ENCODE data around the gene DHX16. TPM values are rescaled to one million over a fixed set of nuclear protein-coding genes. Genes with fewer than 3 reads are reported as not detected.
A peak's percentile ranks its signal among the peaks of the same experiment; 100 is the strongest.

DHX16 gene
- total RNA-seq, 4 donors from 2014 or later = 25.8 to 36.2 (median 31.4) TPM

DNA sequence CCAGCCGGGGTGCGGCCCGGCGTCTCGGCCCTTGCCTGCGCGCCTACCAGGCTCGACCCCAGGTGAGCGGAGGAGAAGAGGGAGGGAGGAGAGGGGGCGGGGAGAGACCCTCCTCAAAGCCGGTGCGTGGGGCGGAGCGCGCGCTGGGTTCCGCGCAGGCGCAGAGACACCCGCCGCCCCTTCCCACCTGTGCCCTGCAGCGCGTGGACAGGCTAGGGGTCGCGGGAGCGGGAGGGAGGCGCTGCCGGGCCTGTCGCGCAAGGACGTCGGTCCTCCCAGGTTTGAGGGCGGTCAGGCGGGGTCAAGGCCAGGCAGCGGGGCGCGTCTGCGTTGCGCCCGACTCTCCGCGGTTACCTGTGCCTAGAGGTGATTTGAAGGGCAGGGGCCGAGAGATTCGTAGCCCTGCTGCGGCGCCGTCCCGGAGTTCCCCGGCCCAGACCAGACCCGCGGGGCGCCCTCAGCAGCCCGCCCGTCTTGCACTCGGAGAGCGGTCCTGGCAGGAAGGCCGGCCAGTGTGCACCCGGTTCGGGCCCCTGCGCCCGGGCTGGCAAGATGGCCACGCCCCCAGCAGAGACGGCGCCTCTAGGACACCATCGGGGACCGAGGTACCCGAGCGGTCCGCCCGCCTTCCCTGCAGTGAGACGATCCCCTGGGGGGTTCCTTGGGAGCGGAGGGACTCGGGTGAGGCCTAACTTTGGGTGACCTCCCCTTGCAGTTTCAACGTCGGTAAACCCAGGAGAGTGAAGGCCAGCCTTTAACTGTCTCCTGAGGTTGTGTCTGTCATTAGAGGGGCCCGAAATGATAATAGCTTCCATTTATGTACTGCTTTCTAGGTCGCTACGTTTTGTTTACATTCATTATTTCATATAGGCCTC is 25.3 kb downstream of the DHX16 start:
- Histone ChIP-seq H3K4me3 (peak overlapping the region; percentile 84 to 87), H3K4me1 (peaks cover 0 to 33% (median 9%) of the 10 kb centered on the region in 3 donors), H3K36me3 (peaks cover 0 to 62% of the 10 kb centered on the region in 2 donors), H3K27me3 (no peaks in the 10 kb centered on the region), H3K27ac (peak overlapping the region; percentile 90 to 99 (median 97)), H3K9me3 (no peaks in the 10 kb centered on the region)
- WGBS, 2 donors (ENCODE audit: low coverage in 1 of 2) = 0% methylated on average over 3 to 5 of the region's 78 CpGs
- TF ChIP-seq POLR2A (IDR thresholded peaks at IDR 0.05) = peak; percentile 21 to 24
- no peak for TF ChIP-seq EP300 (IDR thresholded peaks at IDR 0.05)
- ATAC-seq = peak; percentile 81

DNA sequence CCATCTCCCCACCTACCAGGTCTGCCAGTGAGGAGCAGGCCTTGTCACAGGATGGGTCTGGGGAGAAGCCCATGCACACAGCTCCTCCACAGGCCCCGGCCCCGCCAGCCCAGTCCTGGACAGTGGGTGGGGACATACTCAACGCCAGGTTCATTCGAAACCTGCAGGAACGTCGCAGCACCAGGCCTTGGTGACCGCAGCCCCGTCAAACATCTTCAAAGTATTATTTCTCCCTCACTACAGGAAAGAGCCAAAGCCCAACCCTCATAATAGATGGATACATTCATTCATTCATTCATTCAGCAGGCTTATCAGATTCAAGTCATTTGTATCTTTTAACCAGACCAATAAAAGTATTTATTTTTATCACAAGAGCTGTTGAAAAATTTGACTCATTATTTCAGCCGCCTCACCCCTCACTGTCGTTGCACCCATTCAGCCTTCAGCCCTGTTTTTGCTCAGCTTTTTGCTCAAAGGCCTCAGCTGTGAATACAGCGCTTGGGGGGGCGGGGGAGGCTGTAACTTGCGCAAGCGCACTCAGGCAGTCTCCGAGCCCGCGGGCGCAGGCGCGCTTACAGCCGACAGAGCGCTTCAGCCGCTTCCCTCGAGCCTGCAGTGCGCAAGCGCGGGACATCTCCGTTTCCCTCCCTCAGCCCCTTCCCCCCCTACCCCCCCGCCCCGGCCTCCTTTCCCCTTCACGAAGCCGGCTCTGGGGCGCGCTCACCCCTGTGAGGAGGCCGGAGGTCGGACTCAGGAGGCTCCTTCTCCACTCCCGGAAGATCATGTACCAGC is 26.2 kb downstream of the DHX16 start, which contains the start of gene C6orf136:
Gene C6orf136 (plus strand): TSS at position 684 of the 792 bp plus-strand sequence. CDS start 99 bp downstream, at position 783.
- WGBS, 2 donors (ENCODE audit: low coverage in 1 of 2) = 18 to 32% methylated on average over 8 of the region's 37 CpGs
- peaks cover 0 to 62% of the 10 kb centered on the region in 2 donors for H3K36me3 ChIP-seq
- H3K9me3 ChIP-seq = no peaks in the 10 kb centered on the region
- peak within 1 kb of the TSS; percentile 84 to 87 for H3K4me3 ChIP-seq
- peak; percentile 94 for ATAC-seq
- TF ChIP-seq, protein P1, sequence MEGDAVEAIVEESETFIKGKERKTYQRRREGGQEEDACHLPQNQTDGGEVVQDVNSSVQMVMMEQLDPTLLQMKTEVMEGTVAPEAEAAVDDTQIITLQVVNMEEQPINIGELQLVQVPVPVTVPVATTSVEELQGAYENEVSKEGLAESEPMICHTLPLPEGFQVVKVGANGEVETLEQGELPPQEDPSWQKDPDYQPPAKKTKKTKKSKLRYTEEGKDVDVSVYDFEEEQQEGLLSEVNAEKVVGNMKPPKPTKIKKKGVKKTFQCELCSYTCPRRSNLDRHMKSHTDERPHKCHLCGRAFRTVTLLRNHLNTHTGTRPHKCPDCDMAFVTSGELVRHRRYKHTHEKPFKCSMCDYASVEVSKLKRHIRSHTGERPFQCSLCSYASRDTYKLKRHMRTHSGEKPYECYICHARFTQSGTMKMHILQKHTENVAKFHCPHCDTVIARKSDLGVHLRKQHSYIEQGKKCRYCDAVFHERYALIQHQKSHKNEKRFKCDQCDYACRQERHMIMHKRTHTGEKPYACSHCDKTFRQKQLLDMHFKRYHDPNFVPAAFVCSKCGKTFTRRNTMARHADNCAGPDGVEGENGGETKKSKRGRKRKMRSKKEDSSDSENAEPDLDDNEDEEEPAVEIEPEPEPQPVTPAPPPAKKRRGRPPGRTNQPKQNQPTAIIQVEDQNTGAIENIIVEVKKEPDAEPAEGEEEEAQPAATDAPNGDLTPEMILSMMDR (IDR thresholded peaks at IDR 0.05) = peak in 2 of 4 experiments; percentile 5 to 7
- TF ChIP-seq POLR2AphosphoS5 (IDR thresholded peaks at IDR 0.05) = no peak
- H3K4me1 ChIP-seq = peaks cover 0 to 33% (median 9%) of the 10 kb centered on the region in 3 donors
- no peaks in the 10 kb centered on the region for H3K27me3 ChIP-seq
- H3K27ac ChIP-seq = peak within 1 kb of the TSS; percentile 90 to 99 (median 97)

DNA sequence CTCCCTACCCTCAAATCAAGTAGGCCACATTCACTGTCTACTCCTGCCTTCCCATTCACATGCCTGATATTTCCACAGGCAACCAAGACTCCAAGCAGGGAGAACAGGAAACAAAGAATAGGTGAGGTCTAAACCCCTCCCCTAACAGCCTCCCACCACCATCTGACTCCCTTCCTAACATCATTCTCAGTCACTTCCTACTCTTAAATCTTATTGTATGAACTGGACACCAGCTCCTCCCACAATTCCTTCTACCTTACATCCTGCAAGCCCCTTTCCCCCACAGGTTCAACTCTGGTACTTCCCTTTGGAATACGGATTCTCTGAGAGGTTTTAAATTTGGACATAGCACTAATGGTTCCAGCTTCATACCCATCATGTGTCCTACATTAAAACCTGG is 26.8 kb downstream of the DHX16 start:
- H3K36me3 ChIP-seq = peaks cover 0 to 62% of the 10 kb centered on the region in 2 donors

DNA sequence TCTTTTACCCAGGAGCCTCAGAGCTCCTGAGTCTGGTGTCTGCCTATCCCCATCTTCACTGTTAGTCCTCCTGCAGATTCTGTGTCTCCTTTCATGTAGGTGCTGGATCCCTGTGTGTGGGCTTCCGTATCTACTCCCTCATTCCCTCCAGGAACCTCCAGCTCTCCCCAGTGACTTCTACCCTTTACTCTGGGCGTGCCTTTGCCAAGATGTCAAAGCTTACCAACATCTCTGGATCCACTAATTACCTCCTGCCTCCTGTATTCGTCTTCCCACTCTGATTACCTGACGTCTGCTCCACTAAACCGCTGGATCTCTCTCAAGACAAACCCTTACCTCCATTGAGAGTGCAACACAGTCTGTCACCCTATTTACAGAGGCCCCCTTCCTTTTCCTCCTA is 28.0 kb downstream of the DHX16 start:
- no peaks in the 10 kb centered on the region for H3K9me3 ChIP-seq
- no peak overlapping the region for H3K4me3 ChIP-seq
- peaks cover 0 to 63% of the 10 kb centered on the region in 2 donors for H3K36me3 ChIP-seq
- 66 to 77% methylated on average over 5 of the region's 5 CpGs for WGBS, 2 donors (ENCODE audit: low coverage in 1 of 2)
- peaks cover 0 to 33% (median 9%) of the 10 kb centered on the region in 3 donors for H3K4me1 ChIP-seq
- no peak overlapping the region for H3K27ac ChIP-seq
- H3K27me3 ChIP-seq = no peaks in the 10 kb centered on the region
- ATAC-seq = no peak
- TF ChIP-seq POLR2A (IDR thresholded peaks at IDR 0.05) (no peak), EP300 (IDR thresholded peaks at IDR 0.05) (no peak)
- TF ChIP-seq, protein P1 (IDR thresholded peaks at IDR 0.05) = no peak

More for the DNA sequence above, 26.8 kb downstream of the DHX16 start:
- Histone ChIP-seq H3K27ac (peak overlapping the region in 2 of 4 donors; percentile 97), H3K9me3 (no peaks in the 10 kb centered on the region), H3K4me1 (peaks cover 0 to 33% (median 9%) of the 10 kb centered on the region in 3 donors), H3K4me3 (no peak overlapping the region), H3K27me3 (no peaks in the 10 kb centered on the region)
- no peak for ATAC-seq
- TF ChIP-seq POLR2AphosphoS5 (IDR thresholded peaks at IDR 0.05) (no peak), POLR2A (IDR thresholded peaks at IDR 0.05) (no peak), EP300 (IDR thresholded peaks at IDR 0.05) (no peak)
- TF ChIP-seq, protein P1 (IDR thresholded peaks at IDR 0.05) = no peak
- WGBS, 2 donors (ENCODE audit: low coverage in 1 of 2) = 23 to 83% methylated on average over 1 of the region's 1 CpG

DNA sequence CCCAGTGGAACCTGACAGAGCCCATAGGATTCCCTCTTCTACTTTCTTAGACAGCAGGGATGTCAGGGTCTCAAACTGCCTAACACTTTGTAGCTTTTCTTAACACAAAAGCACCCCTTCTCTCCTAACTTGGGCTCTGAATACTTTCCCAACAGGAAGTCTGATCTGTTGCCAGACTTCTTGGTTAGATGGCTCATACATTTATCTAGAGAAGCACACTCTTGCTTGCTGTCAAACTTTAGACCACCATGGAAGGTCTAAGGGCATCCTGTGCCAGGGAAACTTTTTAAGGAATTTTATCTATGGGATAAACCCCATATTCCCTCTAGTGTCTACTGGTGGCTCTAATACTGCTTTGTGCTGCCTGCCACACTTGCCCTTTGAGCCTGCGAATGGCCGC is 29.1 kb downstream of the DHX16 start:
- Histone ChIP-seq H3K9me3 (no peaks in the 10 kb centered on the region), H3K36me3 (peaks cover 0 to 72% of the 10 kb centered on the region in 2 donors), H3K27me3 (no peaks in the 10 kb centered on the region), H3K4me3 (no peak overlapping the region), H3K4me1 (peaks cover 0 to 23% (median 9%) of the 10 kb centered on the region in 3 donors), H3K27ac (no peak overlapping the region)
- 86 to 94% methylated on average over 2 of the region's 2 CpGs for WGBS, 2 donors (ENCODE audit: low coverage in 1 of 2)
- no peak for ATAC-seq
- no peak for TF ChIP-seq POLR2AphosphoS5 (IDR thresholded peaks at IDR 0.05)
- TF ChIP-seq EP300 (IDR thresholded peaks at IDR 0.05) = no peak
- TF ChIP-seq POLR2A (IDR thresholded peaks at IDR 0.05) = no peak
- TF ChIP-seq, protein P1 (IDR thresholded peaks at IDR 0.05) = no peak

Data from gastroesophageal sphincter (tissue), 4 donors.